ENCODE data around the gene MYO18B.

MYO18B gene

DNA sequence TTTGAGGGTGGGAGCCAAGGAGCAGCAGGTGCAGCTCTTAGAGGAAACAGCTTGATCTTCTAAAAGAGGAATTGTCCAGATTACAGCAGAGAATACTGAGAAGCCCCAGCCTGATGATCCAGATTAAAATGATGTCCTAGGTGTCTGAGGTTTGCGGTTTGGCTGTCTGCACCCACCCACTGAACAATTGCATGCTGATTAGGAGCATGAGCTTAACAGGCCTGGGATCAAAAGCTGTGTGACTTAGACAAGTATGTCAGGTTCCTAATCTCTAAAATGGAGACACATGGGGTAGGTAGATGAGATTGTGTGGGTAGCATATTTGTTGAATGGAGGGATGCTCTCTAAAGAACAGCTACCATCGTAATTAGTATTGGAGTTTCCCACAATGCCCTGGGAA is 260.5 kb downstream of the MYO18B start:
- no peak for DNase-seq (ENCODE audit: low read depth)

DNA sequence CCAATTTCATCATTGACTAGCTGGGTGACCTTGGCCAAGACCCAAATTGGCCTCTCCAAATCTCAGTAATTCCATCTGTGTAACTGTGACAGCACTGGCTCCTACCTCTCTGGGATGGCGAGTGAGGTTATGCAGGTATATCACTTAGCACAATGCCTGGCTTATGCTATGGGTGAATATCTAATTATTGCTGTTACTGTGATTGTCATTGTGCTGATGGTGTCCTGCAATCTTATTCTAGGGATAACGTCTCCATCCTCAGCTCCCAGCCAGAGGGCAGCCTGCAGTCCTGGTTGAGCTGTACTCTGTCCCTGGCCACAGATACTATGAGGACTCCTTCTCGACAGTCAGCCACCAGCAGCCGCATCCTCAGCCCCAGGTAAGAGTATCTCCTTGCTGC is 262.5 kb downstream of the MYO18B start:
- DNase-seq (ENCODE audit: low read depth) = no peak

- DNase-seq (ENCODE audit: low read depth) = no peak
Observed at GRCh38 chr22:26008587-26008986, 266.6 kb downstream of the MYO18B start.

- no peak for DNase-seq (ENCODE audit: low read depth)
Observed at GRCh38 chr22:26016916-26017315, 274.9 kb downstream of the MYO18B start.

DNA sequence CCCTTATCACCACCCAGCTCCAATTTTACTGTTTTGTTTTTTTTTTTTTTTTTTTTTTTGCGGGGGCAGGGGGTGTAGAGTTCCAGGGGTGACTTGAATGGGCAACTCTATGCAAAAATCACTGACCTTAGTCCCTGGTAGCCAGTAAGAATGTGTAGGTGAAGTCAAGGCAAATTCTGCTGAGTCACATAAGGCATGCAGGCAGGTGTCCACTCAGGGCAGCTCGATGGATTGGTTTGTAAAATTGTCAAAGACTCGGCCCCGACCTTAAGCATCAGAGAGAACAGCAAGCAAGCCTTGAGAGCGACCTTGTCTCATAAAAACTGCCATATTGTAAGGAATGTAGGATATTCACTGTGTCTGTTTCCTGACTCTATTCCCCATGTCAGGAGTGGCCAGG is 275.9 kb downstream of the MYO18B start:
- DNase-seq (ENCODE audit: low read depth) = no peak

GRCh38 chr22:26019596-26019995 is 277.6 kb downstream of the MYO18B start:
- no peak for DNase-seq (ENCODE audit: low read depth)

- no peak for DNase-seq (ENCODE audit: low read depth)
Observed at GRCh38 chr22:26021516-26021915, 279.5 kb downstream of the MYO18B start.

DNA sequence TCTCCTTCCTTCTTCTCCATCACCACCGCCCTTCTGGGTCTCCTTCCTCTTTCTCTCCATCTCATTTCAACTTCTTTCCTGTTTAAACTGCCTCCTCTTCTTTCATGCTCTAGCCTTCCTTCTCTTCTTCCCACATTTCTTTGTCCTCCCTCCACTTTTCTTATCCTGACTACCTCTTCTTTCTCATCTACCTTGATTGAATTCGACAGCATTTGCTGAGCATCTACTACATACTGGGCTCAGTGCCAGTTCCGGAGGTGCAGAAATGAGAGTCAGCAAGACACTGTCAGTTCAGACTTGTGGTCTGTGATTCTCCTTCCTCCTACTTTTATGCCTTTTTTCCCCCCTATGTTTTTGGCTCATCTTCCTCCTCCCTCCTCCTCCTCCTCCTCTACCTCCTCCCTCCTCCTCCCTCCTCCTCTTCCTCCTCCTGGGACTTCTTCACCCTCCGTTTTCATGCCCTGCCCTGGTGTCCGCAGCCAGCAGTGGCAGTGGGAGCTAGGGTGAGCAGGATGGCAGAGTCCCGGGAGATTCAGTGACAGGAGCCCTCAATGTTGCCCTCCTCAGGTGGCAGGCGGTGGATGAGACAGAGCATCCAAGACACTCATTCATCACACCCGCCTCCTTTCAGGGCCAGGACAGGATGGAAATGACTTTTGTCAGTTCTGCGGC is 281.3 kb downstream of the MYO18B start:
- no peak for DNase-seq (ENCODE audit: low read depth)

GRCh38 chr22:26025626-26026025 is 283.6 kb downstream of the MYO18B start:
- DNase-seq (ENCODE audit: low read depth) = no peak

DNA sequence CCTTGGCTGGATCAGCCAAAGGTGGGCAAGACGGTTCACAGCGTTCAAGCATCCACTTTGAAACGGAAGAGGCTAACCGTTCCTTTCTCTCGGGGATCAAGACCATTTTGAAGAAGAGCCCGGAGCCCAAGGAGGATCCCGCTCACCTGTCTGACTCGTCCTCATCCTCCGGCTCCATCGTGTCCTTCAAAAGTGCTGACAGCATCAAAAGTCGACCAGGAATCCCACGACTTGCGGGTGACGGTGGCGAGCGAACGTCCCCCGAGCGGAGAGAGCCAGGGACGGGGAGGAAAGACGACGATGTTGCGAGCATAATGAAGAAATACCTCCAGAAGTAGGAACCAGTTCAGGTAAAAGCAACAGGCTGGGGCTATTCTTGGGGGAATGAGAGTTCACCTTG is 285.4 kb downstream of the MYO18B start:
- DNase-seq (ENCODE audit: low read depth) = no peak

- DNase-seq (ENCODE audit: low read depth) = no peak
Observed at GRCh38 chr22:26031641-26032040, 289.7 kb downstream of the MYO18B start.

DNA sequence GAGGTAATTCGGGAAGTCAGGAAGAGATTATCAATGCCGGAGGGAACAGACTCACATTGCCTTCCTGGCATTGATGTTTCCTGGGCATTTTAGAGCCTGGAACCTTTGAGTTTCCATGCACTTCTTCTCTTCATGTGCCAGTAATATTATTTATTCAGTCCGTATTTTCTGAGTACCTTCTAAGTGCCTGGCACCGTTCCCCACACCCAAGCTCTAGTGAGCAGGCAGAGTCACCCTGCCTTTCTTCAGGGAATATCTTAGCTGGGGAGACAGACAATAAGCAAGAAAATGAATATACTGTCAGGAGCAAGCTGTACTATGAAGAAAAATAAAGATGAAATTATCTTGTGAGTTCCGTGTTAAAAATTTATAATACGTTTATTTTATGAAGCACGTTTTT is 291.1 kb downstream of the MYO18B start:
- no peak for DNase-seq (ENCODE audit: low read depth)

- DNase-seq (ENCODE audit: low read depth) = no peak
Observed at GRCh38 chr22:26033586-26033985, 291.6 kb downstream of the MYO18B start.

DNA sequence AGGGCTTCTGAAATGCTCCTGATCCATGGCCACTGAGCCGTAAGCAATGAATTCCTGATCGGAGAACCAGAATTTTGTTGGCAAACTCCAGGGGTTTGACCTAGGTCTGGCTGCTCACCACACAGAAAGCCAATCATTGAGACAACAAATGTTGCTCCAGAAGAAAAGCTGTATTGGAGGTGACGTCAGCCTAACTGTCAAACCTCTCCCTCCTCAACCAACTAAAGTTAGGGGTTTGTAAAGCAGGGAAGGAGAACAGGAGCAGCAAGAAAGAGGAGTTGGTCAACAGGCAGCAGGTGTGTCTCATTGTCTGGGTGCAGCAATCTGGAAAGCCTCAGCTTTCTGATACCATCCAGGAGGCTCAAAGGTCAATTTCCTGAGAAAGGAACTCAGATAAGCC is 293.5 kb downstream of the MYO18B start:
- DNase-seq (ENCODE audit: low read depth) = no peak

- no peak for DNase-seq (ENCODE audit: low read depth)
Observed at GRCh38 chr22:26038365-26038764, 296.4 kb downstream of the MYO18B start.

DNA sequence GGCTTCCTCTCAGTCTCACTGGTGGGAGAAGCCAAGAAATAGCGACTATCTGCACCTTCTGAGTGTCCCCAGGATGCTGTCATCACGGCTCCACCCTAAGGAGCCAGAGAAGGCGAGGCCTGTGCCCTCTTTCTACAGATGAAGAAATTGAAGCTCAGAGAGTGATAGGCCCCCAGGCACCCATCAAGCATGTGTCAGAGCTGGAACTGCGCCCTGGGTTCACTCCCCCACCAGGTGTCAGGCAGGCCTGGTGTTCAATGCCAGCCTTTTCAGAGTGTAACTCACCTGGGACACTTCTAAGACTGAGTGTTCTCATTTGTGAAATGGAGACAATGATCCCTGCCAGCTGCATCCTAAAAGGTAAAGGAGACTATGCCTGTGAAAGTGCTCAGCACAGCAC is 299.9 kb downstream of the MYO18B start:
- no peak for DNase-seq (ENCODE audit: low read depth)

GRCh38 chr22:26043031-26043430 is 301.0 kb downstream of the MYO18B start:
- no peak for DNase-seq (ENCODE audit: low read depth)

DNA sequence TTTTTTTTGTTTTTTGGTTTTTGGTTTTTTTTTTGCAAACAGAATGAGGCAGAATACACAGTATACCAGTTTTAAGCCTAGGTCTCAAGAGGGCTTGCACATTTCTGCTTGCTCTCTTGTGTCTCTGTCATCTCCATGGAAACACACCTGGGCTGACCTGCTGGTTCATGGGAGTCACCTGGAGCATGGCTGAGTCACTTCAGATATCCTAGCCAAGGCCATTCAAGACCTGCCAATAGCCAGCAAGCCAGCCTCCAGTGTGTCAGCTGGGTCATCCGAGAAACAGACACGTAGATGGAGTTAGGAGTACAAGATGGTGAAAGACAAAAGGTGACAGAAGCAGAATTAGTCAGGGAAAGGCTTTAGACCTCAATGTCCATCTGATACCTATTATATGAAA is 303.1 kb downstream of the MYO18B start:
- no peak for DNase-seq (ENCODE audit: low read depth)

DNA sequence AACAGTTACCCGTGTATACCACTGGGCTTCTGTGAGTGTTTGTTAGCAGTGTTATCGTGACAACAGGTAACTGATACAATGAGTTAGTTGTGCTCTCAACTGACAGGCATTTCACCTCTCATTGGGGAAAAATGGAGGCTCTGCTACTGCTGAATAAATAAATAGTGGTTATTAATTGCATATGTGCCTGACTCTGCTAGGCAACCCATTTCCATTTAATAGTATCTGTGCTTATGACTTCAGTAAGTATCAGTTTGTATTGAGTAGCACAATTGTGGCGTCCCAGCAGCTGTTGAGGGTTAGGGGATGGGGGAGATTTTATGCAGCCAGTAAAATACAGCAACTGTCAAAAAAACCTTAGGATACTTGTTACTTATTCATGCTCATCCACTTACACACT is 303.9 kb downstream of the MYO18B start:
- no peak for DNase-seq (ENCODE audit: low read depth)

- no peak for DNase-seq (ENCODE audit: low read depth)
Observed at GRCh38 chr22:26047516-26047915, 305.5 kb downstream of the MYO18B start.

DNA sequence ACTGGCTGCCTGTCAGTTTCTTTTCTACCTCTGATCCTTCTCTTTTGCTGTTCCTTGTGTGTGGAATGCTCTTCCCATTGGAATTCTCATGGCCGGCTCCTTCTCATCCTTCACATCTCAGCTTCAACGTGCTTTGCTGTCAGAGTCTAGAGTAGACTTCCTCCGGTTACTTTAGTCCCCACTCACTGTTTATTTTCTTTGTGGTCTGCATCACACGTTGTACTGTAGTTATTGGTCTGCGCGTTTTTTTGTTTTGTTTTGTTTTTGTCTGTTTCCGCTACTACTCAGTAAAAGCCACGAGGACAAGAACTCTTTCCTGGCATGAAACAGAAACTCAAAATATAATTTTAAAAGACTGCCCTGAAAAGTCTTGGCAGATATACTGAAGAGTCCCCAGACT is 305.9 kb downstream of the MYO18B start:
- no peak for DNase-seq (ENCODE audit: low read depth)

DNA sequence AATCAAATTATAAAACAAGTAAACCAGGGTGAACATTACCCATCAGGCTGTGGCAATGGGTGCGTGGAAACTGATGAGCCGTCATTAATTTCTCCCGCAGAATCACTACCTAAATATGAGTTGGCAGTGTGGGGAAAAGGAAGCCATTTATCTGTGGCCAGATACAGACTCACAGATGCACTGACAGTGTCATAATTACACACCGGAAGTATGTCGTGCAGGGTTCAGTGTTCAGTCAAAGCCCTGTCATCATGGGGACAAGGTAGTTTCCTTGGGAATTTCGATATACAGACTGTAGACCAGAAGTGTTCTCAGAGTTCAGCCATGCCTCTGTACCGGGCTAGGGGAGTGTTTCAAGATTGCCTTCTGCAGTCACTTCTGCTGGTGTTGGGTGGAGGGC is 308.1 kb downstream of the MYO18B start:
- DNase-seq (ENCODE audit: low read depth) = no peak

DNA sequence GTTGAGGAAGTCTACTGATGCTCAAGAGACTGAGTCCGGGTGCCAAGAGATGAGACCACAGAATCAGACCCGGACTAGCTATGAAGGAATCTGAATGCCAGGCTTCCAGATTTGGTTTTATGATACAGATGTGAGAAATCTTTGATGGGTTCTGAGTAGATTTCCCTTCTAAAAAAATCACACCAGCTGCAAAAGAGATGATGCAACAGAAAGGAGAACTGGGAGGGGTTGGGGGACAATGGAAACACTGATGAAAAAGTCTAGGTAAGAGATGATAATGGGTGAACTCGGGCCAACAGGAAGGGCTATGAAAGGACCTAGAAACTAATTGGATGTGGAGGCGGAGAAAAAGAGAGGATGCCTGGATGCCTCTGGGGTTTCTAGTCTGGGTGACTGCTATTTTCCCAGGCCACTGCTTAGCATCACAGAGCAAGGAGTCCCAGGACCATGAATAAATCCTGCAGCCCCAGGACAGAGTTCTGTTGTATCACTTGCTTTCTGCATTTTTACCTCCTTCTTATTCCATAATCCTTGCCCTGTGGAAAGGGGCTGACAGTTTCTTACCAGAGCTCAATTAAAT is 311.8 kb downstream of the MYO18B start:
- DNase-seq (ENCODE audit: low read depth) = no peak

DNA sequence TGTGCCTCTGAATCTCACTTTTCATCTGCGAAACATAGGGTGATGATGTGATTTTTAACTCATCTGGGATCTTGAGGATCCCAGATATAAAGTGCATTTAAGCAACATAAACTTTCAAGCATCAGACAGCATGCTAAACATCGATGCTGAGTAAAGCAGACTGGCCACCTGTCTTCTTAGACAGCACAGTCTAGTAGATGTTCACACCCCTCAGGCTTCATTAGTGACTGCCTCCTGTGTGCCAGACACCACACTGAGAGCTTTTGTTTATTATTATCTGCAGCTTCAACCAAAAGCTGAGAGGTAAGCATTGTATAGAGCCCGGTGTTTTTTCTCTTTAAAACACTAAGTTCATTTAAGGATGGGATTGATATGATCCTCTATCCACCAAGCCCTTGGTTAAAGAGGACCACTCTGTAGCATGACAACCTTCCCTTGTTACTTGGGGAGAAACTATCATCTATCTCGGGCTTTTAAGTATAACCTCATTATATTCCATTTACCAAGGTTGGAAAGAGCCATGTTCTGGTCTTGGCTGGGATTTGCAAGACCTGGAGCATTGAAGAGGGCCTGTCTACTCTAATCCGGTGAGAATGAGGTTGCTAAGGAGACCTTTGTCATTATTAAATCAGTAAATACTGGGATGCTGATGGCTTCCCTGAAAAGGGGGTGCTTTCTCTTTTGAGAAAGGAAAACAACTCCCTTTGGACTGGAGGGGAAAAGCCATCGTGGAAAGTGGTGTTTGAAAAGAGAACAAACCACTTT is 313.0 kb downstream of the MYO18B start:
- no peak for DNase-seq (ENCODE audit: low read depth)
